Medulla oblongata (tissue), 1 donor: ENCODE data around the gene FIP1L1.
A peak's percentile ranks its signal among the peaks of the same experiment; 100 is the strongest.
"Not testable (repeated sequence)": the region's sequence is repeated elsewhere in the genome, so short reads cannot be mapped to it uniquely, and the experiment has no call there.

Experiments used
- DNase-seq: peaks from one replicate; pipeline ENCODE4 v3.0.0-alpha.2; 2015; ENCODE audit errors: extremely low spot score

Gene FIP1L1

GRCh38 chr4:53378171-53378482, 686 bp downstream of the FIP1L1 start:
- DNase-seq: no peak

GRCh38 chr4:53380221-53380620, 2.8 kb downstream of the FIP1L1 start:
- DNase-seq: no peak

GRCh38 chr4:53409479-53409878, 32.0 kb downstream of the FIP1L1 start:
- DNase-seq: not testable (repeated sequence)

- DNase-seq: no peak
Measured at GRCh38 chr4:53419208-53419607, 41.8 kb downstream of the FIP1L1 start.

GRCh38 chr4:53421791-53422190, 44.4 kb downstream of the FIP1L1 start:
- DNase-seq: peak; percentile 21

GRCh38 chr4:53422367-53422766, 44.9 kb downstream of the FIP1L1 start:
- DNase-seq: no peak

- DNase-seq: no peak
Measured at GRCh38 chr4:53424280-53424679, 46.8 kb downstream of the FIP1L1 start.

GRCh38 chr4:53427366-53427765, 49.9 kb downstream of the FIP1L1 start:
- no peak for DNase-seq

- no peak for DNase-seq
Measured at GRCh38 chr4:53431052-53431451, 53.6 kb downstream of the FIP1L1 start.

- no peak for DNase-seq
Measured at GRCh38 chr4:53432528-53433424, 55.3 kb downstream of the FIP1L1 start.

GRCh38 chr4:53436251-53436650, 58.8 kb downstream of the FIP1L1 start:
- no peak for DNase-seq

GRCh38 chr4:53441564-53441963, 64.1 kb downstream of the FIP1L1 start:
- DNase-seq: no peak

GRCh38 chr4:53444954-53445353, 67.5 kb downstream of the FIP1L1 start:
- DNase-seq: no peak

GRCh38 chr4:53450773-53451172, 73.3 kb downstream of the FIP1L1 start:
- DNase-seq: no peak

- no peak for DNase-seq
Measured at GRCh38 chr4:53453385-53453784, 75.9 kb downstream of the FIP1L1 start.

- DNase-seq: no peak
Measured at GRCh38 chr4:53455766-53456165, 78.3 kb downstream of the FIP1L1 start.

- no peak for DNase-seq
Measured at GRCh38 chr4:53456178-53456577, 78.7 kb downstream of the FIP1L1 start.

- DNase-seq: no peak
Measured at GRCh38 chr4:53459548-53459947, 82.1 kb downstream of the FIP1L1 start.

- no peak for DNase-seq
Measured at GRCh38 chr4:53461244-53461643, 83.8 kb downstream of the FIP1L1 start.

- no peak for DNase-seq
Measured at GRCh38 chr4:53463340-53463739, 85.9 kb downstream of the FIP1L1 start.

GRCh38 chr4:53465281-53465680, 87.8 kb downstream of the FIP1L1 start:
- DNase-seq: no peak

- DNase-seq: no peak
Measured at GRCh38 chr4:53465891-53466290, 88.5 kb downstream of the FIP1L1 start.

GRCh38 chr4:53466576-53466975, 89.1 kb downstream of the FIP1L1 start:
- DNase-seq: not testable (repeated sequence)
